A549 (cell line): ENCODE results near the gene CEP85.

Experiments
- CTCF ChIP-seq: fragments of >200 bp; sonication (Bioruptor Twin); formaldehyde crosslinking; IDR thresholded peaks from 3 replicates; pipeline ENCODE4 v1.5.1; 2016
- EP300 ChIP-seq, 2 experiments: fragments of >200 bp; sonication (Bioruptor Twin); formaldehyde crosslinking; IDR thresholded peaks; 2 replicates in 1 of 2; 3 replicates in 1 of 2; pipeline ENCODE4 v1.6.1; 2016 to 2017
- MAFK ChIP-seq: fragments of 450-650 bp; IDR thresholded peaks from 2 replicates; pipeline ENCODE4 v1.6.1; 2014; ENCODE audit not compliant: partially characterized antibody

GRCh38 chr1:26210147-26210870 is 23.7 kb upstream of the CEP85 start:
- TF ChIP-seq EP300 (IDR thresholded peaks at IDR 0.05) = no peak
- TF ChIP-seq MAFK = no peak
- TF ChIP-seq CTCF = no peak
